Lung (tissue), 12 donors: Measurements from ENCODE around the gene SOX10. TPM values are rescaled to one million over a fixed set of nuclear protein-coding genes. Genes with fewer than 3 reads are reported as not detected.

ENCODE experiments used
- ATAC-seq: fragments of 200-7000 bp; cut with Tn5 transposase; one replicate; pipeline ENCODE4 v1.9.1; 2020; ENCODE audit warnings: moderate number of reproducible peaks; ENCODE audit not compliant: insufficient read depth, low FRiP score
- DNase-seq, 3 donors: peaks; one replicate each; pipeline ENCODE4 v3.0.0-alpha.2; 2013 to 2017
- H3K27ac ChIP-seq, 2 donors: one replicate each; pipeline ENCODE4 v1.5.1; 2013; ENCODE audit warnings: mild to moderate bottlenecking in 2 of 2, moderate library complexity in 2 of 2, control low read depth in 1 of 2, inconsistent platforms in 1 of 2, low read depth in 1 of 2, low read length in 1 of 2
- H3K27me3 ChIP-seq, 3 donors: one replicate each; pipeline ENCODE4 v1.5.1; 2013; ENCODE audit warnings: low read length in 2 of 3; ENCODE audit not compliant: control insufficient read depth in 3 of 3, insufficient read depth in 3 of 3
- H3K36me3 ChIP-seq, 4 donors: one replicate each; pipeline ENCODE4 v1.5.1; 2013; ENCODE audit warnings: low read length in 4 of 4, mild to moderate bottlenecking in 1 of 4, moderate library complexity in 1 of 4; ENCODE audit not compliant: control insufficient read depth in 4 of 4, insufficient read depth in 4 of 4
- H3K4me1 ChIP-seq, 5 donors: one replicate each; pipeline ENCODE4 v1.5.1; 2013; ENCODE audit warnings: low read length in 5 of 5, mild to moderate bottlenecking in 2 of 5, moderate library complexity in 1 of 5; ENCODE audit not compliant: control insufficient read depth in 5 of 5, insufficient read depth in 5 of 5
- H3K4me3 ChIP-seq: one replicate; pipeline ENCODE4 v1.5.1; 2013; ENCODE audit warnings: mild to moderate bottlenecking, control low read depth, moderate library complexity
- H3K9ac ChIP-seq, 2 donors: one replicate each; pipeline ENCODE4 v1.5.1; 2013; ENCODE audit warnings: low read length in 2 of 2, control low read depth in 1 of 2; ENCODE audit not compliant: insufficient read depth in 1 of 2
- H3K9me3 ChIP-seq, 4 donors: one replicate each; pipeline ENCODE4 v1.5.1; 2013; ENCODE audit warnings: low read length in 3 of 4, mild to moderate bottlenecking in 1 of 4, moderate library complexity in 1 of 4; ENCODE audit not compliant: control insufficient read depth in 4 of 4, insufficient read depth in 3 of 4
- CTCF ChIP-seq: IDR thresholded peaks from 2 replicates; pipeline ENCODE4 v1.5.1; 2012; ENCODE audit warnings: mild to moderate bottlenecking; ENCODE audit errors: control extremely low read depth, extremely low read depth
- WGBS, 2 donors: extraction: QIAGEN DNeasy Blood & Tissue Kit; methylation state at CpG; one replicate each; pipeline ENCODE4 v1.1.7; 2013; 5-methylcytosine and 5-hydroxymethylcytosine counted together
- polyA plus RNA-seq, 2 donors: library from polyadenylated mRNA; stranded (reverse); fragments of 200-250 nt; gene quantifications; one replicate each; pipeline ENCODE4 v1.2.1, GENCODE V29; 2013
- total RNA-seq, 2 donors: library from RNA; depleted of rRNA in 1 of 2; stranded (reverse); fragments of >200 nt in 1 of 2; gene quantifications; one replicate each; pipeline ENCODE4 v1.2.1, GENCODE V29; 2014 to 2021
- donor health status: control.
- donor health status: control.
- donor health status: Bipolar disorder and iron deficiency.
- donor health status: healthy.
- donor health status: DM: yes; HTN: yes; CAD: no.

Gene SOX10
- total and polyA plus RNA-seq, 4 donors = 0.10 to 0.54 TPM; not detected in 2

GRCh38 chr22:37990862-37991261 is 6.5 kb upstream of the SOX10 start:
- H3K27ac ChIP-seq = no peak overlapping the region
- H3K4me3 ChIP-seq = no peak overlapping the region

GRCh38 chr22:37990301-37990700 is 5.9 kb upstream of the SOX10 start:
- no peaks in the 10 kb centered on the region for H3K9me3 ChIP-seq
- no peak overlapping the region for H3K27ac ChIP-seq
- 76 to 88% methylated on average over 5 of the region's 5 CpGs for WGBS, 2 donors
- H3K27me3 ChIP-seq = no peaks in the 10 kb centered on the region
- DNase-seq (peak; percentile 54 to 76 (median 75)), ATAC-seq (no peak)
- no peak overlapping the region for H3K9ac ChIP-seq
- no peak overlapping the region for H3K4me3 ChIP-seq
- no peak for TF ChIP-seq CTCF
- H3K4me1 ChIP-seq = peaks cover 0 to 11% (median 0%) of the 10 kb centered on the region in 5 donors
- peaks cover 0 to 7% (median 0%) of the 10 kb centered on the region in 4 donors for H3K36me3 ChIP-seq

More at GRCh38 chr22:37990862-37991261, 6.5 kb upstream of the SOX10 start:
- Histone ChIP-seq H3K36me3 (peaks cover 0 to 7% (median 0%) of the 10 kb centered on the region in 4 donors), H3K9ac (no peak overlapping the region), H3K4me1 (peaks cover 0 to 11% (median 0%) of the 10 kb centered on the region in 5 donors), H3K9me3 (no peaks in the 10 kb centered on the region), H3K27me3 (no peaks in the 10 kb centered on the region)
- DNase-seq (no peak), ATAC-seq (no peak)
- TF ChIP-seq CTCF = no peak
- 84 to 89% methylated on average over 7 of the region's 7 CpGs for WGBS, 2 donors

GRCh38 chr22:37989146-37990045 is 5.0 kb upstream of the SOX10 start:
- WGBS, 2 donors = 88 to 93% methylated on average over 14 of the region's 14 CpGs
- H3K27me3 ChIP-seq = no peaks in the 10 kb centered on the region
- H3K27ac ChIP-seq = no peak overlapping the region
- DNase-seq (no peak), ATAC-seq (no peak)
- H3K4me1 ChIP-seq = peaks cover 0 to 11% (median 0%) of the 10 kb centered on the region in 5 donors
- no peak overlapping the region for H3K9ac ChIP-seq
- peaks cover 0 to 7% (median 0%) of the 10 kb centered on the region in 4 donors for H3K36me3 ChIP-seq
- H3K4me3 ChIP-seq = no peak overlapping the region
- no peaks in the 10 kb centered on the region for H3K9me3 ChIP-seq
- TF ChIP-seq CTCF = no peak
